Skeletal muscle tissue (tissue), 5 donors: Measurements from ENCODE around the gene TXN2. TPM values are rescaled to one million over a fixed set of nuclear protein-coding genes. Genes with fewer than 3 reads are reported as not detected.

ENCODE experiments used
- H3K27ac ChIP-seq: one replicate; pipeline ENCODE4 v1.7.0; 2013; ENCODE audit warnings: mild to moderate bottlenecking, low read depth, low read length, inconsistent platforms
- H3K27me3 ChIP-seq, 3 donors: one replicate each; pipeline ENCODE4 v1.7.0; 2013; ENCODE audit warnings: low read length in 3 of 3; ENCODE audit not compliant: control insufficient read depth in 3 of 3, insufficient read depth in 3 of 3
- H3K36me3 ChIP-seq, 3 donors: one replicate each; pipeline ENCODE4 v1.7.0; 2013; ENCODE audit warnings: low read length in 3 of 3; ENCODE audit not compliant: control insufficient read depth in 3 of 3, insufficient read depth in 3 of 3
- H3K4me1 ChIP-seq, 3 donors: one replicate each; pipeline ENCODE4 v1.7.0; 2013; ENCODE audit warnings: low read length in 3 of 3, mild to moderate bottlenecking in 3 of 3; ENCODE audit not compliant: control insufficient read depth in 3 of 3, insufficient read depth in 3 of 3
- H3K4me3 ChIP-seq, 3 donors: one replicate each; pipeline ENCODE4 v1.7.0; 2013; ENCODE audit warnings: low read length in 3 of 3
- H3K9ac ChIP-seq, 3 donors: one replicate each; pipeline ENCODE4 v1.7.0; 2013; ENCODE audit warnings: low read length in 3 of 3, mild to moderate bottlenecking in 3 of 3, moderate library complexity in 2 of 3, low read depth in 1 of 3
- H3K9me3 ChIP-seq, 3 donors: one replicate each; pipeline ENCODE4 v1.7.0; 2013; ENCODE audit warnings: low read length in 3 of 3; ENCODE audit not compliant: control insufficient read depth in 3 of 3
- small RNA-seq: library from RNA; depleted of rRNA; stranded (forward); fragments of <200 nt; gene quantifications from one replicate; pipeline ENCODE3, GENCODE V24; 2014
- total RNA-seq: library from RNA; depleted of rRNA; stranded (reverse); fragments of >200 nt; gene quantifications from one replicate; pipeline ENCODE4 v1.2.3, GENCODE V29; 2014
- donor health status: Osteomylitis.

TXN2 gene
- total RNA-seq, 1 donor from 2014 or later: 19.3 TPM

DNA sequence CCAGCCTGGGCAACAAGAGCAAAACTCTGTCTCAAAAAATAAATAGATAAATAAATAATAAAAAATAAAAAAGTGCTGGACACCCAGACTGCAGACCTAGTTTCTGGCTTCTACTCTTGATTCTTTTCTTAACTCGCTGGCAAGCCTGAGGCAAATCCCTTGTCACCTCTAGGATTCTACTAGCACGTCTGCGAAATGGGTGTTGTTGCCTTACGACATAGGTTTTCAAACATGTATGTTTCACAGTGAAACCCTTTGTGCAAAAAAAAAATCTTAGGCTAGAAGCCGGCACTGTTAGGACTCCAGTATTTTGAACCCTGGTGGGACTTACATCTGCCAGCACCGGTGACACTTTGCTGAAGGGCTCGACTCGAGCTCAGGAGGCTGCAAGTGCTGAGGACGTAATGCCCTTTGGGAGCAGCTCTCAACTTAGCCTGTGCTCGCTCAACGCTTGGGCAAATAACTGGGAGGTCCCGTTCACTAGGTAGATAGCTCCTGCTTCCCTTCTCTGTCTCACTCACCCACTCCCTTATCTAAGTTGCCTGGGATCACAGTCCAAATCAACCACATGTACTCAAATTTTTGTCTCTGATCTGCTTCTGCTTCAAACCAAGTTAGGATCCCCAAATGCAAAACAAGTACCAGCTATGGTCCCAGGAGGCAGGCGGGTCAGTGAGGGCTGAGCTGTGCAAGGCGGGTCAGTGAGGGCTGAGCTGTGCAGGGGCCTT, 59.0 kb downstream of the TXN2 start:
- H3K4me1 ChIP-seq: peaks cover 0 to 9% (median 5%) of the 10 kb centered on the region in 3 donors
- peak overlapping the region in 1 of 3 donors; percentile 21 for H3K9ac ChIP-seq
- H3K27ac ChIP-seq: no peak overlapping the region
- no peak overlapping the region for H3K4me3 ChIP-seq
- no peaks in the 10 kb centered on the region for H3K27me3 ChIP-seq
- H3K9me3 ChIP-seq: no peaks in the 10 kb centered on the region
- H3K36me3 ChIP-seq: no peaks in the 10 kb centered on the region

DNA sequence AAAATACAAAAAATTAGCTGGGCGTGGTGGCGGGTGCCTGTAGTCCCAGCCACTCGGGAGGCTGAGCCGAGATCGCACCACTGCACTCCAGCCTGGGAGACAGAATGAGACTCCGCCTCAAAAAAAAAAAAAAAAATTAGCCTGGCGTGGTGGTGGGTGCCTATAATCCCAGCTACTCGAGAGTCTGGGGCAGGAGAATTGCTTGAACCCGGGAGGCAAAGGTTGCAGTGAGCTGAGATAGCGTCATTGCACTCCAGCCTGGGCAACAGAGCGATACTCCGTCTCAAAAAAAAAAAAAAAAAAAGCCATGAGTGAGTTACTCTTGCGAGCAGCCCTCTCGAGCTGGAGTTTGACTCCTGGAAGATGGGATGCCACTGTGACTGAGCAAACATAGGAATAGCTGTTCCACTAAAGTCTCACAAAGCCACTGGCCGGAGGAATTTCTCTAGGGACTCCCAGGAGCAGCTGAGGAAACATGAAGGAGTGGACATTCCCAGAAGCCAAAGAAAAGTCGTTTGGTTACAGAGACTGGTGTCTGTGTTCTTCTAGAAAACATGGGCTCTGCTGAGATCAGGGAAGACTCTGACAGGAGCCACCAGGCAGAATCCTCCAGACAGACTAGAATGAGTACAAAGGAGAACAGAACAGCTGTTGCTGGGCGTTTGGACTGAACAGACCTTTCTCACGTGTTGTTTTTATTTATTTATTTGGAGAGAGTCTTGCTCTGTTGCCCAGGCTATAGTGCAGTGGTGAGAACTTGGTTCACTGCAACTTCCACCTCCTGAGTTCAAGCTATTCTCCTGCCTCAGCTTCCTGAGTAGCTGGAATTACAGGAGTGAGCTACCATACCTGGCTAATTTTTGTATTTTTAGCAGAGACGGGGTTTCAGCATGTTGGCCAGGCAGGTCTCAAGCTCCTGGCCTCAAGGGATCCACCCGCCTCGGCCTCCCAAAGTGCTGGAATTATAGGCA, 61.2 kb downstream of the TXN2 start:
- Histone ChIP-seq H3K9ac (no peak overlapping the region), H3K4me3 (no peak overlapping the region), H3K27ac (peak overlapping the region; percentile 23), H3K27me3 (no peaks in the 10 kb centered on the region), H3K36me3 (no peaks in the 10 kb centered on the region), H3K4me1 (peaks cover 0 to 9% (median 9%) of the 10 kb centered on the region in 3 donors), H3K9me3 (no peaks in the 10 kb centered on the region)

DNA sequence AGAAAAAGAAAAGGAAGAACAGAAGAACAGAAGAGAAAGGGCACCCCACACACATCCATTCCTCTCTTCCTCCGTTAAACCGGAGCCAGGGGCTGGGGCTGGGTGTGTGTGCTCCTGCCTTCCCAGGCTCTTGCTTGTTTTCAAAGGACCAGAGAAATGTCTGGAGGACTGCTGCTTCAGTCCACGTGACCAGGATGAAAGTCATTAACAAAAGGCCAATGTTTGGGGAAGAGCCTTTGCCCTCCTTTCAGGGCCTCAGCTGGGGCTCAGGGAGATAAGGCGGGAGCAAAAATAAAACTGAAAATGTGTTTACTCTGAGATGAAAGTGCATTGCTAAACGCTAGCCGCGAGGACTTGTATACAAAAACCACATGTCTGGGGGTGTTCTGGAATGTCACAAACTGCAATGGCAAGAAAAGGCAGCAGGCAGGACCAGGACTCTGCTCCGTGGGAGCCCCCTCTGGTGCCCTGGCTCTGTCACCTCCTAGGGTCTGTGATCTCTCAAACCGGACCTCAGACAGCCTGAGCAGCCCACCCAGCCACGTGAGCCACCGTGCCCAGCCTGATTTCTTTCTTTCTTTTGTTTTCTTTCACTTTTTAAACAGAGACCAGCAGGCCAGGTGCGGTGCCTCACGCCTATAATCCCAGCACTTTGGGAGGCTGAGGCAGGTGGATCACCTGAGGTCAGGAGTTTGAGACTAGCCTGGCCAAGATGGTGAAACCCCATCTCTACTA, 62.1 kb downstream of the TXN2 start:
- H3K4me3 ChIP-seq: peak overlapping the region in 1 of 3 donors; percentile 41
- H3K27ac ChIP-seq: peak overlapping the region; percentile 23
- peaks cover 0 to 9% (median 9%) of the 10 kb centered on the region in 3 donors for H3K4me1 ChIP-seq
- H3K36me3 ChIP-seq: no peaks in the 10 kb centered on the region
- H3K27me3 ChIP-seq: no peaks in the 10 kb centered on the region
- no peak overlapping the region for H3K9ac ChIP-seq
- no peaks in the 10 kb centered on the region for H3K9me3 ChIP-seq

DNA sequence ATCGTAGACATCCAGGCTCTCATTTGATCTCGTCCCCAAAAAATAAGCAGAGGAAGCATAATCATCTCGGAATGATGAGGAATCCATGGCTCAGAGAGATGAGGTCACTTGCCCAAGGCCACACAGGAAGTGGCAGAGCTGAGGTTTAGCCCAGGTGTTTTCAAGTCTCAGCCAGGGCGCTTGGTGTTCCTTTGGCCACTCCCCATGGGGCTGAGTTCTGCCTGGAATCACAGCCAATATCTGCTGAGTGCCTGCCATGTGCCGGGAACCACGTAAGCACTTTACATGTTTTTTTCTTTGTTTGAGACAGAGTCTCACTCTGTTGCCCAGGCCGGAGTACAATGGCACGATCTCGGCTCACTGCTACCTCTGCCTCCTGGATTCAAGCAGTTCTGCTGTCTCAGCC, 64.2 kb downstream of the TXN2 start:
- no peak overlapping the region for H3K4me3 ChIP-seq
- no peaks in the 10 kb centered on the region for H3K9me3 ChIP-seq
- H3K4me1 ChIP-seq: peaks cover 0 to 11% (median 9%) of the 10 kb centered on the region in 3 donors
- no peaks in the 10 kb centered on the region for H3K36me3 ChIP-seq
- no peak overlapping the region for H3K9ac ChIP-seq
- H3K27ac ChIP-seq: no peak overlapping the region
- no peaks in the 10 kb centered on the region for H3K27me3 ChIP-seq

Small RNA genes lying within 50 kb of the gene (small RNA-seq; reads per million reads assigned to genes)
- gene RF00019: not detected

Other genes with a start within 250 kb of the TXN2 start
- gene APOL2, start 242.1 kb downstream of the TXN2 start, total RNA-seq: 21.4 TPM
- gene APOL1, start 228.5 kb downstream of the TXN2 start, total RNA-seq: 4.7 TPM
- gene MYH9, start 93.7 kb downstream of the TXN2 start, total RNA-seq: 111 TPM
- 14.6 TPM for gene FOXRED2, start 25.4 kb upstream of the TXN2 start, total RNA-seq
- gene EIF3D, start 47.5 kb upstream of the TXN2 start, total RNA-seq: 294 TPM
- not detected for gene CACNG2, start 222.1 kb upstream of the TXN2 start, total RNA-seq